GM11168 (cell line): ENCODE measurements around the gene HYLS1.
"Not testable (repeated sequence)": the region's sequence is repeated elsewhere in the genome, so short reads cannot be mapped to it uniquely, and the experiment has no call there.

Experiments
- in situ Hi-C: fragments of 300-500 bp; cut with MboI; formaldehyde crosslinking; loops from one replicate; pipeline ENCODE4 v1.12.0; 2022; ENCODE audit warnings: low sequenced_read_pairs; ENCODE audit not compliant: unreplicated experiment

HYLS1 gene

DNA sequence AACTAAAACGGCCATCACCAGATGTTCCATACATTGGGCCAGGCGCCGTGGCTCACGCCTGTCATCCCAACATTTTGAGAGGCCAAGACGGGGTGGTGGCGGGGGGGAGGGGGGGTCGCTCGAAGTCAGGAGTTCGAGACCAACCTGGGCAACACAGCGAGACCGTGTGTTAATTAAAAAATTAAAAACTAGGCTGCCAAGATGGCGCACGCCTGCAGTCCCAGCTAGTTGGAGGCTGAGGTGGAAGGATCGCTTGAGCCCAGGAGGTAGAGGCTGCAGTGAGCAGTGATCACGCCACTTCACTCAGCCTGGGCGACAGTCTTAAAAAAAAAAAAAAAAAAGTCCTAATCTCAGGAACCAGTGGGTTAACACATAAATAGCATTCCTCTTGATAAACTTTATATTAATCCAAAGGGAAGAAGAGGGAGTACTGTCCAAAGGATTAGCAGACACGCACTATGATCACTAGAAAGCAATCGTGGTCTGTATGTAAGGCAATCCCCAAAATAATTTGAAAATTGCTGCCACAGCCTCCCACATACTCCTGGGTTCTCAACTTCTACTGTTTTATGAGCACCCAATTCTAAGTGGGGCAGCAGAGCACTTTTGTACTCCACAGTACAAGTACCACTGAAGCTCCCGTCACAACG is 14.9 kb downstream of the HYLS1 start:
- in situ Hi-C loops = no loop called here

DNA sequence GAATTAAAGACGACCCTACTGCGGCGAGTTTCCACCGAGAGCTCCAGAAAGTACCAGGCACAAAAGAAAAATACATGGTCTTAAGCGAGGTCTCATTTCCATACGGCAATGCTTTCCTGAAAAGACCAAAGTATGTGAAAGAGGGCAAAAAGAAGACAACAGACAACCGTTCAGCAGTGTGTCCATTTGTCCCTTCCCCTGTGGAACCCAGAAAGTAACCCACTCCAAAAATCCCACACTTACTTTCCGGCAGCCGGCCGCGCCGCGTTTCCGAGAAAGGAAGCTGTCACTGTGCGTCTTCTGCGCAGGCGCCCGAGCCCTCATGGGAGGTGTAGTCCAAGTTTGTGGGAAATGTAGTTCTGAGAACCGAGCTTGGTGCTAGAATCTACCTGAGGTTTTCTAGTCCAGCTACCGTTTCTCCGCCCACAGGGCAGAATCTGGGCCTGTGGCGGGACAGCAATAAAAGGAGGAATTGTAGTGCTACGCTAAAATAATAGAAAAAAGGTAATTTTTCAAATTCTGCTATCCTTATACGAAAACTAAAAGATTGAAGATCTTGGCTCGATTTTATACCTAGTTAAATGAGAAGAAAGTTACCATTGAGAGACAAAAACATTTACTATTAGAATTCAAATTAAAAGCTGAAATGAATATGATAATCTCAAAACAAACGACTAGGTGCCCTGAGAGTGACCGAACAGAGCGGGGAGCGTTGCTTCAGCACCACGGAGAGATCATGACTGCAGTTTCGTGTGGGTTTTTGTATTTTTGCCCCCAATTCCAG is 15.7 kb downstream of the HYLS1 start, which contains the start of gene PUS3:
Gene PUS3, minus strand, starts transcription at position 280 of the 784 bp plus-strand sequence. CDS start 6,922 bp downstream, outside the sequence.
- in situ Hi-C loops = no loop called here

DNA sequence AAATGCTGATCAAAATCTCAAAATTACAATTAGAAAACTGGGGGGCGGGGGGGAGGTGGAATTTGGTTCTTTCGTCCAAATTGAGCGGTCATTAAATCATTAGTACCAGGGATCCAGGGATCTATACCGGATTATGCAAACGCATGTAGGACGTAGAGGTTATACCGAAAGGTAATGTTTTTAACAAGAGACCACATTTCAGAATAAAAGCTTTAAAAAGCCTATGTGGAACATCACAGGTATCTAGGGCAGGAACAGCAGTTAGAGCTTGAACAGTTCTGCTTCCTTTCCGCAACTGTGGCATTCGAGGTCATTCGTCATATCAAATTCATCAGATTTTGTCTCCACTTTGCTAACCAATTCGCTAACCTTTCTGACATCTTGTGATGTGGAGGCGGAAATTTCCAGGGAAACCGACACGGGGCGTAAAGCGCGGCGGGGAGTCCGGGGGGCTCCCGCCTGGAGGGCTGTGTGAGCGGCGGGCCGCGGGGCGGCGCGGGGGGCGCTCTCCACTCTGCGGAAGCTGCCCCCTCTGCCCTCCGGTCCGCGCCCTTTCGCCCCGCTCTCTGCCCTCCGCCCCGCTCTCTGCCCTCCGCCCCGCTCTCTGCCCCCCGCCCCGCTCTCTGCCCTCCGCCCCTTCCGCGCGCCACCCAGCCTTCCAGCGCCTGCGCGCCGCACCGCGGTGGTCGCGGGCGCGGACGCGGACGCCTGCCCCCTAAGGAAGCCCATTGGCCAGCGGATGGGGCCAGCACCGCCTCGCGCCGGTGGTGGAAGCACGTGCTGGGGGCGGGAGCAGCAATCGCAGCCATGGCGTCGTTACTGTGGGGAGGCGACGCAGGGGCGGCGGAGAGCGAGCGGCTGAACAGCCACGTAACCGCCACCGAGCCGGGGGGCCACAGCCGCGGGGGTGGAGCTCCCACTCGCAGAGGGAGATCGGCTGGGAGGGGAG is 16.5 kb downstream of the HYLS1 start, which contains the start of gene DDX25:
Gene DDX25, plus strand, starts transcription at position 798 of the 949 bp plus-strand sequence. Its CDS starts 10 bp downstream, at position 808.
- in situ Hi-C loops = no loop called here

DNA sequence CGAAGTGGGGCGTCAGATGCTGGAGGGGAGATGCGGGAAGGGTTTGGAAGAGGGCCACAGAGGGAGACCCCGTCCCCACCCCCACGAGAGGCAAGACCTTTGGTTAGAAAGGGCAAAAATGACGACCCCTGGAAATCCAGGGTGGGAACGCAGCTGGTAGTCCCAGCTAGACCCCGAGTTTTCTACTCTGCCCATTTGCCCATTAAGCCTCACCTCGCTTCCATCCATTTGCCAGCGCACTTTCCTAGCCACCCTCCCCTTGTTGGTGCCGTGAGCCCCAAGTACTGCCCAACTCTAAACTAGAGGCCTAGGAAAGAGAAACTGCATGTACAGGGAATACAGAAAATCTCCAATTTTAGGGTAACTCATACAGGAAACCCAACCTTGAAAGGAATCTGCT is 17.2 kb downstream of the HYLS1 start:
- in situ Hi-C loops = no loop called here

DNA sequence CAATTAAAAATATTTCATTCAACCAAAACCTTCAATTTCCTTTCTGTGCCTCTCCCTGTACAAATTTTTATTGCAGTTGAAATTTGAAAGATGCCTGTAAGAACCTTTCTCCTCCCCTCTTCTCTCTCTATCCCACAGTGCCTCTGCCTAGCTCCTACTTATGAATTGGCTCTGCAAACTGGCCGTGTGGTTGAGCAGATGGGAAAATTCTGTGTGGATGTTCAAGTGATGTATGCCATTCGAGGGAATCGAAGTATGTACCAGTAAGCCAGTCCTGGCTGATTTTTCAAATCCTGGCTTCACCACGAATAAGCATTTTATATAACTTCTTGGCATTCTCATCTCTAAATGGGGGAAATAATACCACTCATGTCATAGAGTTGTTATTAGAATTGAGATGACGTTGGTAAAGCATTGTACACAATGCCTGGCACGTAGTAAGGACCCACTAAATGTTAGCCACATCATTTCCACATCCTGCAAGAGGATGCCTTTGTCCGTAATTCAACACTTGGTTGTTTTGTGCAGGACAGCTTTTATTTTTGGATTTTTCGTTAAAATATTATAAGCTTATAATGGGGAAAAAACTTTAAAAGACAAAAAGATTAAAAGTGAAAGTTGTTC is 22.9 kb downstream of the HYLS1 start:
- in situ Hi-C loops = no loop called here

DNA sequence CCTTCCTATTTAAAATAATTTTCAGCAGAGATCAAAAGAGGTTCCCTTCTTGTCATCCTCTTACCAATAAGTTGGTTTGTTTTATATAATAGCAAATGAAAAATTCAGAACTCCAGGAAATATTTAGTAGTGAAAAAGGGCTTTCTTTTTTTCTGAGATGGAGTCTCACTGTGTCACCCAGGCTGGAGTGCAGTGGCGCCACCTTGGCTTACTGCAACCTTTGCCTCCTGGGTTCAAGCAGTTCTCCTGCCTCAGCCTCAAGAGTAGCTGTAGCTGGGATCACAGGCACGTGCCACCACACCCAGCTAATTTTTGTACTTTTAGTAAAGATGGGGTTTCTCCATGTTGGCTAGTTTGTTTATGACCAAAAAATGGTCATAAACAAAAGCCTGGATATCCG is 27.1 kb downstream of the HYLS1 start:
- in situ Hi-C loops = not testable (repeated sequence)

DNA sequence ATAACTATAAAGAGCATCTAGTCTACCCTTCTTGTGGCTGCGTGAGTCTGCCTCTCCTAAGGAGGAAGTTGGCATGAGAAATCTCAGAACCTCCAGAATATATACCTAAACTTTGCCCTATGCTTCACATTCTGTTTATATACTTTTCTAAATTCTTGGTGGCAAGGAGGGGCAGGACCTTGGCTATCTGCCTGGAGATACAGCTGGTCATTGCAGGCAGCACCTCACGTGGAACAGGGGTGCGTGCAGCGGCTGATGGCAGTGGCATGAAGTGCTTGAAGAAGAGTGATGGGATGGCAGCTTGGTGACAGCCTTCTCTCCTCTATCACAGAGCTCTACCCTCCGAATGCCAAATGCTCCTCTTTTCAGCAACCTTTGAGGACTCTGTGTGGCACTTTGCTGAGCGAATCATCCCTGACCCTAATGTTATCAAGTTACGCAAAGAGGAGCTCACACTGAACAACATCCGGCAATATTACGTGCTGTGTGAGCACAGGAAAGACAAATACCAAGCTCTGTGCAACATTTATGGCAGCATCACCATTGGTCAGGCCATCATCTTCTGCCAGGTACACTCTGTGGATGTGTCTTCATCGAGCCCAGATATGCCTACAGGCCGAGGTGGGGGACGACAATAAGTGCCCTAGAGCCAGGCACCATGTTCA is 29.3 kb downstream of the HYLS1 start:
- in situ Hi-C loops = no loop called here

DNA sequence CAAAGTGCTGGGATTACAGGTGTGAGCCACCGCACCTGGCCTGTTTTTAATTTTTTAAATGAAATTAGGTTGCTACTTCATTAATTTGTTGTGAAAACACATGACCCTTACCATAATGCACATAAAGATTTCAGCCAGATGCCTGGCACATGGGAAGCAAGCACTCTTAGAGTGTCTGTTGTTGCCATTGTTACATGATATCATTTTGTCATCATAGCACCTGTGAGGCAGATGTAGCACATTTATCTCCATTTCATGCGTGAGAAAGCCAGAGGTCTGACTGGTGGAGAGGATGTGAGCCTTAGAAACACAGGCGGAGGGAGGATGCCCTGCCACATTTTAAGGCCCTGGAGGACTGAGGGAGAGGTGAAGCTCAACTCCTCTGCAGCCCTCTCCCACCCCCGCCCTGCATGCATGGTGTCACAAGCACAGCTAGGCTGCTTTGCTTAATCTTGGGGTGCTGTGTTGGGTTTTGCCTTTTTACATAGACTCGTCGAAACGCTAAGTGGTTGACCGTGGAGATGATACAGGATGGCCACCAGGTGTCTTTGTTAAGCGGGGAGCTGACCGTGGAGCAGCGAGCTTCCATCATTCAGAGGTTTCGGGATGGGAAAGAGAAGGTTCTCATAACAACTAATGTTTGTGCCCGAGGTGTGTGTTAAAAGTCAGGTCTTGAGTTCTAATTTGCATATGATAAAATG is 30.8 kb downstream of the HYLS1 start:
- in situ Hi-C loops = no loop called here

DNA sequence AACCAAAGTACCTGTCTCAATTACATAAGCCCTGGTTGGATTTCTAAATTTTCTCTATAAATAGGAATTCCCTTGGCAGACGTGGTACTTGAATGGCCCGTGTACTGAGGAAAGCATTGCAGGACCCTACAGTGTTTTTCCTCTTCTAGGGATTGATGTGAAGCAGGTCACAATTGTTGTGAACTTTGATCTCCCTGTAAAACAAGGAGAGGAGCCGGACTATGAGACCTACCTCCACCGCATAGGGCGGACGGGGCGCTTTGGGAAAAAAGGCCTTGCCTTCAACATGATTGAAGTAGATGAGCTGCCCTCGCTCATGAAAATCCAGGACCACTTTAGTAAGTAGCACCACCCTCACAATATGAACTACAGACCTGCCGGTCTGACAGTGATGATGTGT is 33.6 kb downstream of the HYLS1 start:
- in situ Hi-C loops = loop anchor here (10.0 kb wide), 1 partner anchor 274 kb away; no protein-coding TSS in a partner anchor

DNA sequence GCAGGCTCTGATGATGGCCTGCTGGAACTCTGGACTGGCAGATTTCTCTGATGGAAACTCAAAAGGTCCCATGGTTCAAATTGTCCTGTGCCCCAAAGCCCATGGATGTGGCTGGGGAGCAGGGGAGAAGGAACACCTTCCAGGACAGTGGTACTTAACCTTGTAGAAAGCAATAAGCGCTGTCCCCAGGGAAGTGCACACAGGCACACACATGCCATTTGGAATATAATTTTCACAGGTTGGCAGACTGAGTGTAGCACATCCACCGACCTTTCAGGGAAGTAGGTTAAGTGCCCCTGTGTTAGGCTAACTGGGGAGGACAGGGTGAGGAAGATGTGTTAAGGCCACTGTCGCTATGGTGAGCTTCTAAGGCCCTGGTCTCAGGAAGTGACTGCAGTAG is 34.7 kb downstream of the HYLS1 start:
- in situ Hi-C loops = loop anchor here (10.0 kb wide), 1 partner anchor 273 kb away; no protein-coding TSS in a partner anchor

DNA sequence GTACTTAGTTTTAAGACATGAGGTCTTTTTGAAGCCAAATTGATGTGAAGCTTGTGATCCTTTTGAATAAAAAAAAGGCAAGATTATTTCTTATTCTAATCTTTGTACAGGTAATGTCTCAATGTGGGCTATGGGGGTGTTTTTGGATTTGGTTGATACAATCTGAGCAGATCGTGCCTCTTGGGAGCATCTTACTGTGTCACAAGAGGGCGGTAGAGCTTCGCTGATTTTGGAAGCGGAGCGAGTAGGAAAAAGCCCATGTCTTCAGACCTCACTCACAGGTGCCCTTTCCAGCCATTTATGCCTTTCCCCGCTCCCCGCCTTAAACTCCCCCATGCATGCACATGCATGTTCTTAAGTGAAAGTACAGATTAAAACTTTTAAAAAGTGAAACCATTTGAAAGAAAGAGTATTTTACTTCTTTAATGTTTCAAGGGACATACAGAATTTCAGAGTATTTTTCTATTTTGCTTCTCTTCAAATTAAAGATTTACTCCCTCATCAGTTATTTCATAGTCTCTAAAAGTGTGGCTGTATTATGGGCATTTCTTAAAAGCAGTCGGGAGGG is 35.6 kb downstream of the HYLS1 start:
- in situ Hi-C loops = loop anchor here (10.0 kb wide), 1 partner anchor 272 kb away; no protein-coding TSS in a partner anchor

DNA sequence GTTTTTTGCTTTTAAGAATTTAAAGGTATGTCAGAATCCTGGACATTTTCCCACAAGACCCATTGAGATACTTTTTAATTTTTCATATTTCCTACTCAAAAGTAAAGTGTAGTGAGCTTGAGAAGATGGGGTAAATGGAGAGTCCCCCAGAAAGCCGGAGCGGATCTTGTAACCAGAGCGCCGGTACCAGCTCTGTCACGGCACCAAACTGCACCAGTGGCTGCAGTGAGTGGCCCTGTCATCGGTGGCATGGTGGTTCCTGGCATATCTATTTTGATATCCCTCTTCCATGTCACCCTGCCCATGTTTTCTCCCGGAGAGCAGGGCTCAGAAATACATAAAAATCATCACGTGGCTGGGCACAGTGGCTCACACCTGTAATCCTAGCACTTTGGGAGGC is 36.2 kb downstream of the HYLS1 start:
- in situ Hi-C loops = loop anchor here (10.0 kb wide), 1 partner anchor 271 kb away; no protein-coding TSS in a partner anchor

DNA sequence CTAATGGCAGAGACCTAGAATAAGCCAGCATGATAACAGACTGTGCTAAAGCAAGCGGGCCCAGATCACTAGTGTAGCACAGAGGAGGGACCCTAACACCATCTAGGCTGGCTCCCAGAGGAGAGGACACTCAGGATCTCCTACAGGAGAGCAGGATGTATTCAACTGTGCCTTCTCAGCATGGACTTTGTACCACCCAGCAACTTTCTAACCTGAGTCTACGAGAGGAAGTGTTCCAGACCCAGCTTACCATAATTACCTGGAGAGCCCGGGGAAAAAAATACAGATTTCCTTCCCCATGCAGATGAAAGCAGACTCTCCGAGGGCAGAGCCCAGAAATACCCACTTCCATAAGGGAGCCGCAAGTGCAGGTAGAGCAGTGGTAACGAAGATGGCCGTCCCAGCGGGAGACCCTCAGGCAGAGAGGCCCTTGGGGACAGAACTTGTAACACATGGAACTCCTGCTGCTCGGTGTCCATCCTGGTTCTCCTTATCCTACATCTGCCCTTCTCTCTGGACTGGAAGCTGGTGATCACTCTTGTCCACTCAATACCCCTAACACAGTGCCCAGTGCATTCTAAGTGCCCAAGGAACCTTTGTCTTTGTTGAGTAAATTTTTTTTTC is 37.0 kb downstream of the HYLS1 start:
- in situ Hi-C loops = loop anchor here (10.0 kb wide), 1 partner anchor 270 kb away; no protein-coding TSS in a partner anchor

DNA sequence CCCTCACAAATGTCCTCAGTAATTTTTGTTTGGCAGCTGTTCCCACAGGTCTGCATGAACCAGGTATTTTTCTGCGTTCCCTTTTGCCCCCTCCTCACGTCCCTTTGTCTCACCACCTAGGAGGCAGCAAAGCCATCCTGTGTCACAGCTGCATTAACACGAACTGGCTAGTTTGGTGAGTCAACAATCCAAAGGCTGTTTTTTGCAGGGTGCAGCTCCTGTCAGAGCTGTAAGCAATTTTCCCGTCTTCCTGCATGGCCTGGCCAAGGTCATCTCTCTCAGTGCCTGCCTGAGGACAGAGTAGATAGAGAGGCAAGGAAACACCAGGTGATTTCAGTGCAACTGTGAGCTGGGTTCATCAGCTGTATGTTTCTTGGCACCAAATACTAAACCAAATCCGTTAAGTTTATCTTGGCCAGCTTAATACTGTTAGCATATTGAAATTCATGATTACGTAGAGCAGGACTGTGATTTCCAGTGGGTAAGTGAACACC is 37.8 kb downstream of the HYLS1 start:
- in situ Hi-C loops = loop anchor here (10.0 kb wide), 1 partner anchor 270 kb away; no protein-coding TSS in a partner anchor

DNA sequence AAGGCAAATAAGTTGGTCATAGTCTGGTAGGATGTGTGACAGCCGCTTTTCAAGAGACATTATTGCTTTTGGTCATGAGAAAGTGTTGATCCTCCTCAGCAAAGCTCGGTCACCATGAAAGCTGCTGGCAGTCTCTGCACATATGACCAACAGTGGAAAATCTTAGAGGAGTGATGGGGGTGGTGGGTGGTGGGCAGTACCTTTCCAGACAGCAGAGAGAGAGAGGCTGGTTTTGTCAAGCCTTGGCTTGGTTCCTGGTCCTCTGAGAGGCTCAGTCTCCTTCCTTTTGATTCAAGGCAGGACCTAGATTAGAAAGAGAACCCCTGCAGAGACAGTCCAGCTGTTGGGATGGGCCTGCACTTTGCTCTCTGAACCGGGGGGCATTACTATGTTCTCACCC is 38.3 kb downstream of the HYLS1 start:
- in situ Hi-C loops = loop anchor here (10.0 kb wide), 1 partner anchor 269 kb away; no protein-coding TSS in a partner anchor

DNA sequence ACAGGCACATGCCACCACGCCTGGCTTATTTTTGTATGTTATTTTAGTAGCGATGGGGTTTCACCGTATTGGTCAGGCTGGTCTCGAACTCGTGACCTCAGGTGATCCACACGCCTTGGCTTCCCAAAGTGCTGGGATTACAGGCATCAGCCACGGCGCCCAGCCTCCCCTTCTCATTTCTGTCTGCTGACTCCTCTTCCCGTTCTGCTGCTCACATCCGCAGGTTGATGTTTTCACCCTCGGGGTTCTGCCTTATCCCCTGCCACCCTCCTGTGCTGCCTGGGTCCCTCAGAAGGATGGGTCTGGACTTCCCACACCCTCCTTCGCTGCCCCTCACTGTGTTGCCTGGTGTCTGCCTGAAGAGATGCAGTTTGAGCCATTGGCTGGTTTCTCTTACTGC is 39.2 kb downstream of the HYLS1 start:
- in situ Hi-C loops = loop anchor here (10.0 kb wide), 1 partner anchor 268 kb away; no protein-coding TSS in a partner anchor

DNA sequence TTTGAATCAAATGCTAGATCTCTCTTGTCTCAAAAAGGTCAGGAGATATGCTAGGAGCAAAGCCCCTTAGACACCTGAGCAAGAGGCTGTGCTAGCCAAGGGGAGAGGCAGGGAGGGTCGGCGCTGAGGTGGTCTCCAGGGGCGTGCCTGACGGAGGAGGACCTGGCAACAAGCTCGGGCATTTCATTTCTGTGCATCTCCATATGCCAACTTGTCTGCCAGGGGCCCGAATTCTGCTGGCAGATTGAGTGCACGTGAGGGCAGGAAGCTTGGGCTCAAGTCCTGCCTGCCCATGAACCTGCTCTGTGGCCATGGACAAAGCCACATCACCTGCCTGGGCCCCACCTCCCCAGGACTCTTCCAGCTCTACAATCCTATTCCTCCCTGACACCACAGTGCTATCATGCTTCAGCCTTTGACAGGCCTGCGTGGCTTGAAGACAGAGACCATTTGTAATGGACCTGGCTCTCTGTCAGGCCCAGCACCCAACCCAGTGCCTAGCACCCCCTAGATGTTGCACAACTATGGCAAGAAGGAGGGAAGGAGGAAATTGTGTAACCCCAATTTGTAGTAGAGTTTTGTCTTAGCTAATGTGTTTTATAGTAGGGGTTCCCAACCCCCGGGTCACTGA is 42.1 kb downstream of the HYLS1 start:
- in situ Hi-C loops = loop anchor here (10.0 kb wide), 1 partner anchor 265 kb away; no protein-coding TSS in a partner anchor
